Hepatocyte (in vitro differentiated cells): ENCODE data around the gene PLAAT5. TPM values are rescaled to one million over a fixed set of nuclear protein-coding genes. Genes with fewer than 3 reads are reported as not detected.
A peak's percentile ranks its signal among the peaks of the same experiment; 100 is the strongest.

Experiments
- DNase-seq: peaks from one replicate; pipeline ENCODE4 v3.0.0-alpha.2; 2016; ENCODE audit warnings: low spot score
- H2AFZ ChIP-seq: fragments of 200-600 bp; sonication (generic); 2 replicates; pipeline ENCODE4 v1.6.0; 2016; ENCODE audit warnings: antibody characterized with exemption, mild to moderate bottlenecking
- H3K27ac ChIP-seq: fragments of 200-600 bp; sonication (generic); 2 replicates; pipeline ENCODE4 v1.5.1; 2016; ENCODE audit warnings: mild to moderate bottlenecking
- H3K27me3 ChIP-seq: fragments of 200-600 bp; sonication (generic); 2 replicates; pipeline ENCODE4 v1.6.1; 2016
- H3K36me3 ChIP-seq: fragments of 200-600 bp; sonication (generic); replicated peaks from 2 replicates; pipeline ENCODE4 v1.5.1; 2016; ENCODE audit warnings: low read depth; ENCODE audit not compliant: insufficient read depth
- H3K4me1 ChIP-seq: fragments of 200-600 bp; sonication (generic); 2 replicates; pipeline ENCODE4 v1.5.1; 2016; ENCODE audit warnings: mild to moderate bottlenecking, moderate library complexity; ENCODE audit not compliant: insufficient read depth
- H3K4me2 ChIP-seq: fragments of 200-600 bp; sonication (generic); 2 replicates; pipeline ENCODE4 v1.6.0; 2016
- H3K4me3 ChIP-seq: fragments of 200-600 bp; sonication (generic); 2 replicates; pipeline ENCODE4 v1.5.1; 2016; ENCODE audit warnings: mild to moderate bottlenecking
- H3K79me2 ChIP-seq: fragments of 200-600 bp; sonication (generic); 2 replicates; pipeline ENCODE4 v1.6.0; 2017; ENCODE audit warnings: mild to moderate bottlenecking
- H3K9me2 ChIP-seq: fragments of 200-600 bp; sonication (generic); replicated peaks from 2 replicates; pipeline ENCODE4 v1.6.0; 2017; ENCODE audit warnings: mild to moderate bottlenecking; ENCODE audit not compliant: insufficient read depth
- H3K9me3 ChIP-seq: fragments of 200-600 bp; sonication (generic); 2 replicates; pipeline ENCODE4 v1.5.1; 2016; ENCODE audit warnings: low read depth, mild to moderate bottlenecking
- H4K20me1 ChIP-seq: fragments of 200-600 bp; sonication (generic); 2 replicates; pipeline ENCODE4 v1.6.0; 2016; ENCODE audit warnings: mild to moderate bottlenecking; ENCODE audit not compliant: insufficient read depth, poor library complexity, severe bottlenecking
- CTCF ChIP-seq: fragments of 200-600 bp; sonication (generic); IDR thresholded peaks from 2 replicates; pipeline ENCODE4 v1.5.1; 2016; ENCODE audit warnings: antibody characterized with exemption, mild to moderate bottlenecking; ENCODE audit not compliant: poor library complexity
- EZH2 ChIP-seq: fragments of 200-600 bp; sonication (generic); IDR thresholded peaks from 2 replicates; pipeline ENCODE4 v1.6.1; 2016; ENCODE audit warnings: antibody characterized with exemption, mild to moderate bottlenecking, borderline replicate concordance
- EZH2phosphoT487 ChIP-seq: fragments of 200-600 bp; sonication (generic); IDR thresholded peaks from one replicate; pipeline ENCODE4 v1.6.1; 2018; ENCODE audit warnings: antibody characterized with exemption, mild to moderate bottlenecking, low read depth, moderate library complexity; ENCODE audit not compliant: unreplicated experiment, severe bottlenecking
- WGBS: methylation state at CpG from one replicate; pipeline ENCODE4 v1.1.6; 2016; ENCODE audit warnings: low lambda C conversion rate; ENCODE audit errors: missing lambda C conversion rate; 5-methylcytosine and 5-hydroxymethylcytosine counted together
- polyA plus RNA-seq: library from polyadenylated mRNA; unstranded; fragments of >200 nt; fragmentation: Nextera tagmentation; extraction: Ambion mirVana; gene quantifications from 2 replicates; pipeline ENCODE4 v1.2.1, GENCODE V29; 2016
- total RNA-seq: library from RNA; depleted of rRNA; stranded (reverse); fragments of >200 nt; gene quantifications from 2 replicates; pipeline ENCODE4 v1.2.3, GENCODE V29; 2014

Gene PLAAT5
- total and polyA plus RNA-seq, 2 experiments from 2014 or later, result 0.95 to 1.6 TPM

GRCh38 chr11:63510360-63511047 is 19.5 kb upstream of the PLAAT5 start:
- peak; percentile 47 for DNase-seq
- Histone ChIP-seq H3K4me3 (no peak overlapping the region), H3K36me3 (no peaks in the 10 kb centered on the region), H3K9me3 (no peaks in the 10 kb centered on the region), H3K4me2 (no peak overlapping the region), H3K9me2 (no peaks in the 10 kb centered on the region), H3K27me3 (no peaks in the 10 kb centered on the region), H3K79me2 (no peaks in the 10 kb centered on the region), H4K20me1 (no peaks in the 10 kb centered on the region), H3K4me1 (no peaks in the 10 kb centered on the region), H3K27ac (no peak overlapping the region), H2AFZ (no peak overlapping the region)
- WGBS, result 78% methylated on average over 7 of the region's 7 CpGs
- TF ChIP-seq EZH2, result no peak
- no peak for TF ChIP-seq CTCF
- TF ChIP-seq EZH2phosphoT487, result no peak

- Histone ChIP-seq H3K4me1 (peaks cover 5% of the 10 kb centered on the region), H3K36me3 (no peaks in the 10 kb centered on the region), H4K20me1 (no peaks in the 10 kb centered on the region), H3K4me2 (no peak overlapping the region), H3K4me3 (no peak overlapping the region), H3K9me3 (no peaks in the 10 kb centered on the region), H2AFZ (no peak overlapping the region), H3K27me3 (no peaks in the 10 kb centered on the region), H3K9me2 (no peaks in the 10 kb centered on the region), H3K79me2 (no peaks in the 10 kb centered on the region), H3K27ac (no peak overlapping the region)
- no peak for DNase-seq
- TF ChIP-seq CTCF, result no peak
- TF ChIP-seq EZH2phosphoT487, result no peak
- TF ChIP-seq EZH2, result no peak
- whole genome bisulfite sequencing, result 97% methylated on average over 12 of the region's 12 CpGs
Observed at GRCh38 chr11:63508745-63509144, 17.8 kb upstream of the PLAAT5 start.

GRCh38 chr11:63508009-63508408 is 17.0 kb upstream of the PLAAT5 start:
- DNase-seq, result peak; percentile 59
- H3K27ac ChIP-seq, result no peak overlapping the region
- TF ChIP-seq EZH2 (no peak), EZH2phosphoT487 (no peak), CTCF (peak; percentile 33)
- WGBS, result 90% methylated on average over 3 of the region's 3 CpGs
- peaks cover 5% of the 10 kb centered on the region for H3K4me1 ChIP-seq
- no peaks in the 10 kb centered on the region for H3K9me3 ChIP-seq
- H3K79me2 ChIP-seq, result no peaks in the 10 kb centered on the region
- H3K4me2 ChIP-seq, result no peak overlapping the region
- H4K20me1 ChIP-seq, result no peaks in the 10 kb centered on the region
- H3K9me2 ChIP-seq, result no peaks in the 10 kb centered on the region
- H3K27me3 ChIP-seq, result no peaks in the 10 kb centered on the region
- H3K4me3 ChIP-seq, result no peak overlapping the region
- H3K36me3 ChIP-seq, result no peaks in the 10 kb centered on the region
- H2AFZ ChIP-seq, result no peak overlapping the region
